ENCODE measurements around the gene IL31RA.

Gene IL31RA

GRCh38 chr5:55851675-55851979 lies 470 bp downstream of the IL31RA start:
- no peaks in the 10 kb centered on the region for H3K27me3 ChIP-seq (ENCODE audit: control insufficient read depth, low read length)
- H3K4me2 ChIP-seq (ENCODE audit: low read length) = no peak overlapping the region
- no peaks in the 10 kb centered on the region for H3K36me3 ChIP-seq (ENCODE audit: control insufficient read depth, low read length)
- peaks cover 3% of the 10 kb centered on the region; the same call in 1 of the 2 replicates for H3K4me1 ChIP-seq (ENCODE audit: control insufficient read depth, low read length)
- no peaks in the 10 kb centered on the region for H3K9me3 ChIP-seq (ENCODE audit: control insufficient read depth, insufficient read depth, low read length)
- H4K20me1 ChIP-seq (ENCODE audit: control insufficient read depth, insufficient read depth, low read depth, low read length) = no peaks in the 10 kb centered on the region
- TF ChIP-seq EZH2phosphoT487 (IDR thresholded peaks at IDR 0.05; ENCODE audit: borderline replicate concordance, low read length) (no peak), CTCF (IDR thresholded peaks at IDR 0.05; ENCODE audit: low read depth, low read length, poor library complexity, severe bottlenecking) (no peak)
- no peaks in the 10 kb centered on the region for H3K79me2 ChIP-seq (ENCODE audit: control insufficient read depth, low read length)
- H3K27ac ChIP-seq (ENCODE audit: low read depth, low read length) = no peak overlapping the region
- H3K9me2 ChIP-seq (replicated peaks; ENCODE audit: control insufficient read depth, low read length) = no peaks in the 10 kb centered on the region
- H3K4me3 ChIP-seq (ENCODE audit: low read length) = no peak overlapping the region
- no peaks in the 10 kb centered on the region for H3F3A ChIP-seq (ENCODE audit: control insufficient read depth, insufficient read depth)

GRCh38 chr5:55852503-55852902 lies 1.3 kb downstream of the IL31RA start:
- Histone ChIP-seq H3K4me3 (ENCODE audit: low read length) (no peak overlapping the region), H3K9me2 (replicated peaks; ENCODE audit: control insufficient read depth, low read length) (no peaks in the 10 kb centered on the region), H3K27me3 (ENCODE audit: control insufficient read depth, low read length) (no peaks in the 10 kb centered on the region), H3F3A (ENCODE audit: control insufficient read depth, insufficient read depth) (no peaks in the 10 kb centered on the region), H3K36me3 (ENCODE audit: control insufficient read depth, low read length) (no peaks in the 10 kb centered on the region), H3K79me2 (ENCODE audit: control insufficient read depth, low read length) (no peaks in the 10 kb centered on the region), H3K4me2 (ENCODE audit: low read length) (no peak overlapping the region), H3K27ac (ENCODE audit: low read depth, low read length) (no peak overlapping the region), H4K20me1 (ENCODE audit: control insufficient read depth, insufficient read depth, low read depth, low read length) (no peaks in the 10 kb centered on the region), H3K9me3 (ENCODE audit: control insufficient read depth, insufficient read depth, low read length) (no peaks in the 10 kb centered on the region), H3K4me1 (ENCODE audit: control insufficient read depth, low read length) (peaks cover 3% of the 10 kb centered on the region; the same call in 1 of the 2 replicates)
- TF ChIP-seq EZH2phosphoT487 (IDR thresholded peaks at IDR 0.05; ENCODE audit: borderline replicate concordance, low read length) (no peak), CTCF (IDR thresholded peaks at IDR 0.05; ENCODE audit: low read depth, low read length, poor library complexity, severe bottlenecking) (no peak)

GRCh38 chr5:55853041-55853670 lies 2.0 kb downstream of the IL31RA start:
- H3K9me2 ChIP-seq (replicated peaks; ENCODE audit: control insufficient read depth, low read length) = no peaks in the 10 kb centered on the region
- no peaks in the 10 kb centered on the region for H3K36me3 ChIP-seq (ENCODE audit: control insufficient read depth, low read length)
- no peak overlapping the region for H3K27ac ChIP-seq (ENCODE audit: low read depth, low read length)
- TF ChIP-seq CTCF (IDR thresholded peaks at IDR 0.05; ENCODE audit: low read depth, low read length, poor library complexity, severe bottlenecking) (no peak), EZH2phosphoT487 (IDR thresholded peaks at IDR 0.05; ENCODE audit: borderline replicate concordance, low read length) (no peak)
- H3K4me1 ChIP-seq (ENCODE audit: control insufficient read depth, low read length) = peaks cover 3% of the 10 kb centered on the region; the same call in 1 of the 2 replicates
- H4K20me1 ChIP-seq (ENCODE audit: control insufficient read depth, insufficient read depth, low read depth, low read length) = no peaks in the 10 kb centered on the region
- H3K79me2 ChIP-seq (ENCODE audit: control insufficient read depth, low read length) = no peaks in the 10 kb centered on the region
- no peaks in the 10 kb centered on the region for H3K9me3 ChIP-seq (ENCODE audit: control insufficient read depth, insufficient read depth, low read length)
- H3F3A ChIP-seq (ENCODE audit: control insufficient read depth, insufficient read depth) = no peaks in the 10 kb centered on the region
- no peak overlapping the region for H3K4me2 ChIP-seq (ENCODE audit: low read length)
- no peaks in the 10 kb centered on the region for H3K27me3 ChIP-seq (ENCODE audit: control insufficient read depth, low read length)
- H3K4me3 ChIP-seq (ENCODE audit: low read length) = no peak overlapping the region
